Caco-2 (cell line): ENCODE measurements around the gene RRP8. TPM values are rescaled to one million over a fixed set of nuclear protein-coding genes. Genes with fewer than 3 reads are reported as not detected.

Experiments
- BruUV-seq: library from RNA; stranded (reverse); fragments of 400-500 nt; replicated peaks from 2 replicates; lab custom pipeline; 2021; lab: Mats Ljungman, UMichigan
- CTCF ChIA-PET: fragments of 300-600 bp; sonication (Branson Sonifier 250); formaldehyde crosslinking; loops from one replicate; lab custom pipeline; 2022; ENCODE audit warnings: antibody characterized with exemption; lab: Charles Lee
- POLR2A ChIA-PET: fragments of 300-600 bp; sonication (Branson Sonifier 250); formaldehyde crosslinking; loops from one replicate; lab custom pipeline; 2022; ENCODE audit warnings: antibody characterized with exemption; lab: Charles Lee
- DNase-seq, 2 experiments: peaks; one replicate each; pipeline versions ENCODE4 v3.0.0 to v3.0.0-alpha.2; 2020 to 2022
- H3K27me3 ChIP-seq: replicated peaks from 2 replicates; pipeline ENCODE4 v1.6.0; 2011; ENCODE audit warnings: low read length; ENCODE audit not compliant: control insufficient read depth, insufficient read depth
- H3K36me3 ChIP-seq: 2 replicates; pipeline ENCODE4 v1.5.1; 2011; ENCODE audit warnings: low read length; ENCODE audit not compliant: control insufficient read depth, insufficient read depth
- H3K4me1 ChIP-seq: fragments of 250-450 bp; sonication (Bioruptor Pico); 2 replicates; pipeline ENCODE4 v1.5.1; 2020; ENCODE audit warnings: mild to moderate bottlenecking
- H3K4me3 ChIP-seq: 2 replicates; pipeline ENCODE4 v1.5.1; 2011; ENCODE audit warnings: low read depth, mild to moderate bottlenecking, control low read depth, low read length
- H3K9me3 ChIP-seq: fragments of 250-450 bp; sonication (Bioruptor Pico); 2 replicates; pipeline ENCODE4 v1.5.1; 2020; ENCODE audit warnings: mild to moderate bottlenecking, moderate library complexity
- H3K27ac Mint-ChIP-seq: one replicate; pipeline ENCODE4 v1.8.0; 2022; ENCODE audit warnings: mixed read lengths; ENCODE audit not compliant: unreplicated experiment
- H3K27me3 Mint-ChIP-seq: one replicate; pipeline ENCODE4 v1.8.0; 2022; ENCODE audit warnings: mixed read lengths; ENCODE audit not compliant: insufficient read depth, unreplicated experiment
- H3K36me3 Mint-ChIP-seq: one replicate; pipeline ENCODE4 v1.8.0; 2022; ENCODE audit warnings: mild to moderate bottlenecking, mixed read lengths; ENCODE audit not compliant: insufficient read depth, unreplicated experiment
- H3K4me1 Mint-ChIP-seq: one replicate; pipeline ENCODE4 v1.8.0; 2022; ENCODE audit warnings: low read depth, mixed read lengths; ENCODE audit not compliant: unreplicated experiment
- H3K4me3 Mint-ChIP-seq: one replicate; pipeline ENCODE4 v1.8.0; 2022; ENCODE audit warnings: mild to moderate bottlenecking, moderate library complexity, mixed read lengths; ENCODE audit not compliant: unreplicated experiment
- H3K9me3 Mint-ChIP-seq: one replicate; pipeline ENCODE4 v1.8.0; 2022; ENCODE audit warnings: mixed read lengths; ENCODE audit not compliant: unreplicated experiment
- intact Hi-C: fragments of 100-400 bp; cut with micrococcal nuclease; formaldehyde crosslinking; loops from one replicate; pipeline ENCODE4 v1.10.0; 2022; ENCODE audit not compliant: unreplicated experiment
- total RNA-seq: library from RNA; stranded (reverse); gene quantifications from 2 replicates; pipeline ENCODE4 v1.2.3, GENCODE V29; 2022
- TF ChIP-seq, protein P1 (sequence below), 2 experiments: fragments of 200-600 bp in 1 of 2; IDR thresholded peaks; 1 replicate in 1 of 2; 2 replicates in 1 of 2; pipeline versions ENCODE4 v1.5.1 to v1.8.0; 2011 to 2022; ENCODE audit warnings: antibody characterized with exemption in 1 of 2, control low read depth in 1 of 2, inconsistent platforms in 1 of 2, low read depth in 1 of 2, low read length in 1 of 2, mild to moderate bottlenecking in 1 of 2, moderate library complexity in 1 of 2; ENCODE audit not compliant: insufficient read depth in 1 of 2, severe bottlenecking in 1 of 2, unreplicated experiment in 1 of 2

Gene RRP8
- total RNA-seq, 1 experiment from 2014 or later = 21.0 TPM

DNA sequence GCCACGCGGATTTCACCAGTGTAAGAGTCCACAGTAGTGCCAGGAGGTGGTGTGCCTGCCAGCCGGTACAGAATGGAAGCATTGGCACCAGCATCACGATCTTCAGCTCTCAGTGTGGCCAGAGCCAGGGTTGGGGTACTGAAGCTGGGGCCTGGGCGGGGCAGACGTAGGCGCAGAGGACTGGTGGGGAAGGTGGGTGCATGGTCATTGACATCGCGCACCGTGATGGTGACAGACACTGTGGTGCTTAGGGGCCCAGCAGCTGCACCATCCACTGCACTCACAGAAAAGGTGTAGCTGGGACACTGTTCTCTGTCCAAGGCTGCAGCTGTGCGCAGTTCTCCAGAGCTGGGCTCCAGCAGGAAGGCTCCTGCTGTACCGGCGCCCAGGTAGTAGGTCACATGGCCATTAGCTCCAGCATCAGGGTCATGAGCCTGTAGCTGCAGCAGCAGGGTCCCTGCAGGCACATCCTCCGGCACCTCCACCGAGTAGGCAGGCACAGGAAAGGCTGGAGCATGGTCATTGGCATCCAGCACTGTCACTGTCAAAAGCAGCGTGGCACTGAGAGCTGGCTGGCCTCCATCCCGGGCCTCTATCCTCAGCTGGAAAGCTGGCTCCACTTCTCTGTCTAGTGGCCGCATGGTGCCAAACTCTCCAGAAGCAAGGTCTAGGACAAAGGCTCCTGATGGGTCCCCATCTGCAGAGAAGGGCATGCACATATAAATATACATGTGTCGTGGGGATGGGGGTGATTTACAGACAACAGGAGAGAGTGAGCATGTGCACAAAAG, 23.8 kb upstream of the RRP8 start:
- Mint-ChIP-seq H3K4me1 (no peaks in the 10 kb centered on the region), H3K27ac (no peak overlapping the region), H3K36me3 (peaks cover 5% of the 10 kb centered on the region), H3K4me3 (no peak overlapping the region), H3K9me3 (no peaks in the 10 kb centered on the region), H3K27me3 (no peaks in the 10 kb centered on the region)
- intact Hi-C loops = no loop called here
- H3K27me3 ChIP-seq = no peaks in the 10 kb centered on the region; the same call in 1 of the 2 replicates
- H3K36me3 ChIP-seq = no peaks in the 10 kb centered on the region
- H3K4me3 ChIP-seq = no peak overlapping the region
- H3K4me1 ChIP-seq = peaks cover 3% of the 10 kb centered on the region; the same call in 1 of the 2 replicates
- no peaks in the 10 kb centered on the region for H3K9me3 ChIP-seq
- ChIA-PET POLR2A (no interaction called here), CTCF (interaction anchor here (1.5 kb wide), 1 partner anchor 56 kb away, joined by 3 read pairs; the partner anchor contains the start of gene MRPL17)
- no TSS peak for BruUV-seq
- no peak for DNase-seq
- TF ChIP-seq, protein P1, sequence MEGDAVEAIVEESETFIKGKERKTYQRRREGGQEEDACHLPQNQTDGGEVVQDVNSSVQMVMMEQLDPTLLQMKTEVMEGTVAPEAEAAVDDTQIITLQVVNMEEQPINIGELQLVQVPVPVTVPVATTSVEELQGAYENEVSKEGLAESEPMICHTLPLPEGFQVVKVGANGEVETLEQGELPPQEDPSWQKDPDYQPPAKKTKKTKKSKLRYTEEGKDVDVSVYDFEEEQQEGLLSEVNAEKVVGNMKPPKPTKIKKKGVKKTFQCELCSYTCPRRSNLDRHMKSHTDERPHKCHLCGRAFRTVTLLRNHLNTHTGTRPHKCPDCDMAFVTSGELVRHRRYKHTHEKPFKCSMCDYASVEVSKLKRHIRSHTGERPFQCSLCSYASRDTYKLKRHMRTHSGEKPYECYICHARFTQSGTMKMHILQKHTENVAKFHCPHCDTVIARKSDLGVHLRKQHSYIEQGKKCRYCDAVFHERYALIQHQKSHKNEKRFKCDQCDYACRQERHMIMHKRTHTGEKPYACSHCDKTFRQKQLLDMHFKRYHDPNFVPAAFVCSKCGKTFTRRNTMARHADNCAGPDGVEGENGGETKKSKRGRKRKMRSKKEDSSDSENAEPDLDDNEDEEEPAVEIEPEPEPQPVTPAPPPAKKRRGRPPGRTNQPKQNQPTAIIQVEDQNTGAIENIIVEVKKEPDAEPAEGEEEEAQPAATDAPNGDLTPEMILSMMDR (IDR thresholded peaks at IDR 0.05; ENCODE audit: insufficient read depth in 1 of 2, low read depth in 1 of 2, low read length in 1 of 2, severe bottlenecking in 1 of 2, unreplicated experiment in 1 of 2) = no peak

DNA sequence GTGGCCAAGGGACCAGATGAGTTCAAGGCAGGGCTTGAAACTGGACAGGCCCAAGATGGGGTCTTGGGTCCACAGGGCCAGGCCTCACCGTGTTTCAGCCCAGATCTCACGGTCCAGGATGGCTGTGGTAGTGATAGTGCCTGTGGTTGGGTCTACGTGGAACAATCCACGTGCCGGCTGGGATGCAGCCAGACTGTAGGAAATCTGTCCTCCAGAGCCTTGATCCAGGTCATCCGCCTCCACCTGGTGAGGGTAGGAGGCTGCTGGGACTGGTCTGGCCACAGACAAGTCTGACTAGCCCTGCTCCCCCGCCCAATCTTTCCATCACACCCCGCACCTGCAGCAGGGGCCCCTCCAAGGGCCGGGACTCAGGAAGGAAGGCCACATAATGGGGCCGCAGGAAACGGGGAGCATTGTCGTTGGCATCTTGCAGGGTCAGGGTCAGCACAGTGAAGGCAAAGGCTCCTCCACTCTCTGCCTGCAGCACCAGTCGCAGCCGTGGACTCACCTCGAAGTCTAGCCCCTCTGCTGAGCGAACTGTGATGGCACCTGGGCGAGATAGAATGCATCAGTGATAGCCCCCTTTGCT, 22.5 kb upstream of the RRP8 start:
- TF ChIP-seq, protein P1 (IDR thresholded peaks at IDR 0.05; ENCODE audit: insufficient read depth in 1 of 2, low read depth in 1 of 2, low read length in 1 of 2, severe bottlenecking in 1 of 2, unreplicated experiment in 1 of 2) = no peak
- peaks cover 5% of the 10 kb centered on the region for H3K36me3 Mint-ChIP-seq
- no peaks in the 10 kb centered on the region; the same call in 1 of the 2 replicates for H3K27me3 ChIP-seq
- ChIA-PET CTCF (no interaction called here), POLR2A (no interaction called here)
- no peak for DNase-seq
- peaks cover 3% of the 10 kb centered on the region; the same call in 1 of the 2 replicates for H3K4me1 ChIP-seq
- intact Hi-C loops = no loop called here
- no peaks in the 10 kb centered on the region for H3K4me1 Mint-ChIP-seq
- H3K9me3 Mint-ChIP-seq = no peaks in the 10 kb centered on the region
- H3K4me3 ChIP-seq = no peak overlapping the region
- no peaks in the 10 kb centered on the region for H3K27me3 Mint-ChIP-seq
- no TSS peak for BruUV-seq
- H3K4me3 Mint-ChIP-seq = no peak overlapping the region
- no peak overlapping the region for H3K27ac Mint-ChIP-seq
- H3K36me3 ChIP-seq = no peaks in the 10 kb centered on the region
- H3K9me3 ChIP-seq = no peaks in the 10 kb centered on the region

GRCh38 chr11:6625156-6625831, 21.9 kb upstream of the RRP8 start:
- H3K4me3 Mint-ChIP-seq = no peak overlapping the region
- intact Hi-C loops = no loop called here
- no TSS peak for BruUV-seq
- H3K9me3 ChIP-seq = no peaks in the 10 kb centered on the region
- DNase-seq = no peak
- no peaks in the 10 kb centered on the region for H3K36me3 ChIP-seq
- H3K36me3 Mint-ChIP-seq = peaks cover 5% of the 10 kb centered on the region
- H3K27ac Mint-ChIP-seq = no peak overlapping the region
- H3K27me3 ChIP-seq = no peaks in the 10 kb centered on the region
- no peaks in the 10 kb centered on the region for H3K4me1 Mint-ChIP-seq
- TF ChIP-seq, protein P1 (IDR thresholded peaks at IDR 0.05; ENCODE audit: insufficient read depth in 1 of 2, low read depth in 1 of 2, low read length in 1 of 2, severe bottlenecking in 1 of 2, unreplicated experiment in 1 of 2) = no peak
- H3K9me3 Mint-ChIP-seq = no peaks in the 10 kb centered on the region
- peaks cover 3% of the 10 kb centered on the region; the same call in 1 of the 2 replicates for H3K4me1 ChIP-seq
- CTCF ChIA-PET = interaction anchor here (1.6 kb wide), 2 partner anchors 13 to 58 kb away, joined by 3 to 4 read pairs; partner anchors contain the start of gene MRPL17
- POLR2A ChIA-PET = no interaction called here
- no peak overlapping the region for H3K4me3 ChIP-seq
- no peaks in the 10 kb centered on the region for H3K27me3 Mint-ChIP-seq
